GM19463 (cell line): Measurements from ENCODE around the gene TYROBP.
"Not testable (repeated sequence)": the region's sequence is repeated elsewhere in the genome, so short reads cannot be mapped to it uniquely, and the experiment has no call there.

Source experiments
- ATAC-seq: cut with Tn5 transposase; IDR thresholded peaks from one replicate; pipeline ENCODE4 v1.9.1; 2021; ENCODE audit warnings: mild to moderate bottlenecking, moderate library complexity; ENCODE audit not compliant: unreplicated experiment

The TYROBP gene

GRCh38 chr19:35908010-35908441, at the start of gene TYROBP:
TYROBP (minus strand) TSS chr19:35908295; CDS start chr19:35908228, 67 bp downstream.
- ATAC-seq, result no peak

- ATAC-seq, result not testable (repeated sequence)
These were observed 49.3 kb upstream of the TYROBP start for GRCh38 chr19:35957411-35957810.

GRCh38 chr19:35955881-35956634, 48.0 kb upstream of the TYROBP start:
- no peak for ATAC-seq

GRCh38 chr19:35949131-35949530, 41.0 kb upstream of the TYROBP start:
- ATAC-seq, result no peak

- no peak for ATAC-seq
These were observed 38.1 kb upstream of the TYROBP start for GRCh38 chr19:35946203-35946602.

- no peak for ATAC-seq
These were observed 37.2 kb upstream of the TYROBP start for GRCh38 chr19:35945121-35945790.

- no peak for ATAC-seq
These were observed 36.5 kb upstream of the TYROBP start for GRCh38 chr19:35944556-35944955.

- ATAC-seq, result no peak
These were observed 35.5 kb upstream of the TYROBP start for GRCh38 chr19:35943321-35944301.

- no peak for ATAC-seq
These were observed 34.1 kb upstream of the TYROBP start for GRCh38 chr19:35942235-35942634.

- no peak for ATAC-seq
These were observed 32.7 kb upstream of the TYROBP start for GRCh38 chr19:35940839-35941238.

GRCh38 chr19:35940078-35940775, 32.1 kb upstream of the TYROBP start:
- no peak for ATAC-seq

- ATAC-seq, result no peak
These were observed 31.4 kb upstream of the TYROBP start for GRCh38 chr19:35939307-35940077.

- ATAC-seq, result no peak
These were observed 30.5 kb upstream of the TYROBP start for GRCh38 chr19:35938282-35939224.

- no peak for ATAC-seq
These were observed 29.5 kb upstream of the TYROBP start for GRCh38 chr19:35937345-35938281.

- no peak for ATAC-seq
These were observed 28.7 kb upstream of the TYROBP start for GRCh38 chr19:35936738-35937268.

- ATAC-seq, result no peak
These were observed 28.0 kb upstream of the TYROBP start, which contains the start of gene LRFN3 for GRCh38 chr19:35935911-35936737. LRFN3 (plus strand) TSS chr19:35936374; CDS start chr19:35939426, 3,052 bp downstream.
